Fibroblast of the aortic adventitia (primary cell): ENCODE data around the gene SIGLEC1. TPM values are rescaled to one million over a fixed set of nuclear protein-coding genes. Genes with fewer than 3 reads are reported as not detected.
A peak's percentile ranks its signal among the peaks of the same experiment; 100 is the strongest.

ENCODE experiments used
- DNase-seq: peaks from one replicate; pipeline ENCODE4 v3.0.0-alpha.2; 2010; ENCODE audit warnings: low read depth
- H3K4me3 ChIP-seq: 2 replicates; pipeline ENCODE4 v1.5.1; 2011; ENCODE audit warnings: low read depth, mild to moderate bottlenecking, control low read depth, low read length, moderate library complexity
- CTCF ChIP-seq: IDR thresholded peaks from 2 replicates; pipeline ENCODE4 v1.5.1; 2011; ENCODE audit warnings: mild to moderate bottlenecking, low read length, control low read depth, inconsistent platforms; ENCODE audit not compliant: insufficient read depth
- total RNA-seq: library from RNA; depleted of rRNA; stranded (reverse); fragments of >200 nt; gene quantifications from 2 replicates; pipeline ENCODE4 v1.2.3, GENCODE V29; 2012; ENCODE audit warnings: low replicate concordance

Gene SIGLEC1
- total RNA-seq, 1 donor: not detected

- DNase-seq: no peak
- no peak for TF ChIP-seq CTCF
- H3K4me3 ChIP-seq: no peak overlapping the region
These were observed 34.2 kb downstream of the SIGLEC1 start for GRCh38 chr20:3678198-3678597.

GRCh38 chr20:3677733-3678132 lies 34.7 kb downstream of the SIGLEC1 start:
- peak; percentile 57 for DNase-seq
- H3K4me3 ChIP-seq: no peak overlapping the region
- no peak for TF ChIP-seq CTCF

DNA sequence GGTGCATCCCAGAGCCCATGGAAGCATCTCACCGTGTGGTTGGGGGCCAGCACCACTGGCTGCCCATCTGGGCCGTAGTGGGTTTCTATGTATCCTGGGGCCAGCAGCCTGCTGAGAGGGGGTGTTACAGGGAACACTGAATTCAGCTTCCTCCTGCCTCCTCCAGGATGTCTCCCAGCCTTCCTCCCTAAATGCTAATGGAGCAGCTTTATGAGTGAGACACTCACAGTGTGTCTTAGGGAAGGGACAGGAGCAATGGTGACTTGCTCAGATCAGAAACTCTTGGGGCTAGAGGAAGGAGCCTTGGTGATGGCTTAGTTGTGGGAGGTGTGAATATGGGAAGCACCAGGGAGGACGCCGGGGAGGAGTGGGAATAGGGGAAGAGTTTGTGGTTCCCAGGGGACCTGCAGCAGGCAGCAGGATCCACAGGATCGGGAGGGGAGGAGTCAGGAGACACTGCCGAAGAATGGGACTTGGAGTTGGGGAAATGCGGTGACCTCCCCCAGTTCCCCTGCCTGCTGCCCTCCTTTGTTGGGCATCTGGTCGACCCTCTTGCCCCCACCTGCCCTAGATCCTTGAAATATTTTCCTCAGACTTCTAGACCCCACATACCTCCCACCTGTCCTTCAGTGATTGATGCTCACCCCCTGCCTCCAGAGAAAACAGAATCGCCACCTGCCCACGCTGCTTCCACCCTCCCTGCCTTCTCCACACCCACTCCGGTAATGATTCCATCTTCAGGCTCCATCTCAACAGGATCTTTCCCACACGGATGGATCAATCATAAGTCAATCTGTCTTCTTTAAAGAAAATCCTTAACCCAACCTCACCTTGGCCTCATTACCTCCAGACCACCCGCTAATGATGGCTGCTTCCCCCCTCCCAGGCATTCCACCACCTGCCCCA lies 37.2 kb downstream of the SIGLEC1 start:
- no peak for DNase-seq
- H3K4me3 ChIP-seq: no peak overlapping the region
- TF ChIP-seq CTCF: no peak

DNA sequence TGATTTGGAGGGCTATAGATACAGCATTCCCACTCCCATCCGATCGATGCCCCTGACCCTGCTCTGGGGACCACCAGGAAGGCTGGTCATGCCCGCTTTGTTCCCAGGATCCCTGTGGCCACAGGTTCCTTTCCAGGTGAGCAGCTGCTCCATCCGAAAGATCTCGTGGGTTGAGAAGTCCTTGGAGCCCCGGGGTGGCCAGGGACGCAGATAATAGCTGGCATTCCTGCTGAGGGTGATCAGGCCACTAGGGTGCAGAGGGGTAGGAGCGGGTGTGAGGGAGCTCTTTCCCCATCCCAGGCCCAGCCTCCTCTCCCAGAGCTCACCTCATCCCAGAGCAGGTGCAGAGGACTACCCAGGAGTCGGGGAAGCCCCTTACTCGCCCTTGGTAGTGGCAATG lies 38.0 kb downstream of the SIGLEC1 start:
- no peak for TF ChIP-seq CTCF
- DNase-seq: no peak
- no peak overlapping the region for H3K4me3 ChIP-seq

DNA sequence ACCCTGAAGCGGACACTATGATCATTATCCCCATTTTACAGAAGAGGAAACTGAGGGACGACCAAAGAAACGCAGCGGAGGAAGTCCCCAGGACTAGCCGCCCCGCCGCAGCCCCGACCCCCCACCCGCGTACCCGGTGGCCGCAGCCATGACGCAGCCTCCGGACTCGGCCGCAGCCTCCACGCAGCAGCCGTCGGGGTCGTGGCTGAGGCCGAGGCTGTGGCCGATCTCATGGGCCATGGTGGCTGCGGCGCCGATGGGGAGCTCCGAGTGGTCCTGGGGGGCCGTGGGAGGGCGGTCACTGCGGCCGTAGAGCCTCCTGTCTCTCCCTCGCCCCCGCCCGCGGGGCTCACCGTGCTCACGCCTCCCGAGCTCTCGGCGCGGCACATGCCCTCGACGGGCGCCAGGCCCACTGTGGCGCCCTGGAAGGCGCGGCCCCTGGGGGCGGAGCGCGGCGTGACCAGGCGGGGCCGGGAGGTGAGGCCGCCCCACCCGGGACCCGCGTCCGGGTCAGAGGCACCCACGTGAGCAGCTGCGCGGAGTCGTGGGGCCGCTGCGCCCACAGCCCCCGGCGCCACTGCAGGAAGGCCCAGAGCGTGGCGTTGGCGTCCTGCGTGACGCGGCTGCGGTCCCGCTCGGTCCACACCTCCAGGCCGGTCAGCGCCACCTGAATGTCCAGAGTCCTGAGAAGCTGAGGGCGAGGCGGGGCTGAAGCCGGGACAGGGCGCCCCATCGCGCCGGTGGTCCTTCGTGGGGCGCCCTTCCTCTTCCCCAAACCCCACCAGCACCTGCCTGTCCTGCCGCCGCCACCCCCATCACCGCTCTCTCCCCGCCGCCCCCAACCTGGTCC lies 39.0 kb downstream of the SIGLEC1 start:
- DNase-seq: no peak
- no peak overlapping the region for H3K4me3 ChIP-seq
- TF ChIP-seq CTCF: no peak

GRCh38 chr20:3672547-3673171 lies 39.7 kb downstream of the SIGLEC1 start:
- no peak for TF ChIP-seq CTCF
- H3K4me3 ChIP-seq: no peak overlapping the region
- DNase-seq: no peak
